Vagina (tissue), 2 donors: ENCODE data around the gene TTC17. TPM values are rescaled to one million over a fixed set of nuclear protein-coding genes. Genes with fewer than 3 reads are reported as not detected.

Experiments
- DNase-seq, 2 donors: peaks; one replicate each; pipeline ENCODE4 v3.0.0-alpha.2; 2017; ENCODE audit errors: extremely low spot score in 2 of 2
- H3K27ac ChIP-seq: fragments of 200-600 bp; sonication (generic); one replicate; pipeline ENCODE4 v1.5.1; 2019
- H3K27me3 ChIP-seq: fragments of 200-600 bp; sonication (generic); one replicate; pipeline ENCODE4 v1.5.1; 2019
- H3K36me3 ChIP-seq, 2 donors: fragments of 200-600 bp; sonication (generic); one replicate each; pipeline ENCODE4 v1.5.1; 2017 to 2019
- H3K4me1 ChIP-seq: fragments of 200-600 bp; sonication (generic); one replicate; pipeline ENCODE4 v1.5.1; 2019
- H3K4me3 ChIP-seq, 2 donors: fragments of 200-600 bp; sonication (generic); 1 replicate in 1 of 2; 2 replicates in 1 of 2; pipeline ENCODE4 v1.5.1; 2016 to 2019
- H3K9me3 ChIP-seq: fragments of 200-600 bp; sonication (generic); one replicate; pipeline ENCODE4 v1.5.1; 2019
- CTCF ChIP-seq, 3 experiments: fragments of 450-650 bp in 2 of 3; fragments of 200-600 bp in 1 of 3; sonication (generic) in 1 of 3; IDR thresholded peaks; one replicate each; pipeline ENCODE4 v1.5.1; 2017 to 2019; ENCODE audit warnings: antibody characterized with exemption in 3 of 3, mild to moderate bottlenecking in 2 of 3, moderate library complexity in 2 of 3
- POLR2A ChIP-seq, 2 donors: fragments of 450-650 bp; IDR thresholded peaks; one replicate each; pipeline ENCODE4 v1.6.1; 2017; ENCODE audit warnings: antibody characterized with exemption in 2 of 2, mild to moderate bottlenecking in 2 of 2, moderate library complexity in 2 of 2
- POLR2AphosphoS5 ChIP-seq, 2 donors: sonication (generic); formaldehyde crosslinking; IDR thresholded peaks; one replicate each; pipeline ENCODE4 v1.9.0; 2017; ENCODE audit warnings: antibody characterized with exemption in 2 of 2, mild to moderate bottlenecking in 2 of 2, low read depth in 1 of 2; ENCODE audit not compliant: insufficient read depth in 1 of 2
- intact Hi-C: fragments of 100-400 bp; cut with DNase I; formaldehyde crosslinking; loops from one replicate; pipeline ENCODE4 v1.15.1; 2023
- total RNA-seq: library from RNA; depleted of rRNA; stranded (reverse); fragments of >200 nt; gene quantifications from one replicate; pipeline ENCODE4 v1.2.3, GENCODE V29; 2016

TTC17 gene
- total RNA-seq, 1 donor from 2014 or later: 89.9 TPM

DNA sequence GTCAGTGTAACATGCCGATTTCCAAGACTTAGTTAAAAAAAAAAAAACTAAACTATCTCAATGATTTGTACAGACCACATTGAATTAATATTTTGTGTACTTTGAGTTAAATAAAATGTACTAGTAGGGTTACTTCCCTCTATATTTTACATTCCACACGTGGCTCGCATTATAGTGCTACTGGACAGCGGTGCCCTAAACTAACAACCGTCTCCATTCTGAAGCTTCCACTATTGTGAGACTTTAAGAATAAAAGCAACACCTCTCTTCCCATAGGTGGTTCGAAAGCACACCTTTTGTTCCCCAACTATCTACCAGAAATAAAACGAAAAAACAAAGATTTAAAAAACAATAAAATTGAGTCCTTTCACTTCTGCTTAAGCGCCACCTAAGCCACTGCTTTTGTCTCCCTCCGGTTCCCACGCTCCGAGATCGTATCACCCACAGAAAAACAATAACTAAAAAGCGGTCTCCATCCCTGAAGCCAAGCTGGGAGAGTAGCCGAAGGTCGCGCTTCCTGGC is 380 bp upstream of the TTC17 start:
- H3K9me3 ChIP-seq: no peaks in the 10 kb centered on the region
- H3K27ac ChIP-seq: peak overlapping the region; percentile 82
- no peaks in the 10 kb centered on the region for H3K27me3 ChIP-seq
- no peaks in the 10 kb centered on the region for H3K36me3 ChIP-seq
- TF ChIP-seq POLR2A (IDR thresholded peaks at IDR 0.05): no peak
- no peak for TF ChIP-seq CTCF (IDR thresholded peaks at IDR 0.05)
- TF ChIP-seq POLR2AphosphoS5 (IDR thresholded peaks at IDR 0.05; ENCODE audit: insufficient read depth in 1 of 2, low read depth in 1 of 2): no peak
- peak overlapping the region; percentile 87 for H3K4me3 ChIP-seq
- no peak for DNase-seq
- H3K4me1 ChIP-seq: peaks cover 31% of the 10 kb centered on the region
- intact Hi-C loops: loop anchor here (5.0 kb wide), 1 partner anchor 46 kb away; the partner anchor contains the start of gene API5

DNA sequence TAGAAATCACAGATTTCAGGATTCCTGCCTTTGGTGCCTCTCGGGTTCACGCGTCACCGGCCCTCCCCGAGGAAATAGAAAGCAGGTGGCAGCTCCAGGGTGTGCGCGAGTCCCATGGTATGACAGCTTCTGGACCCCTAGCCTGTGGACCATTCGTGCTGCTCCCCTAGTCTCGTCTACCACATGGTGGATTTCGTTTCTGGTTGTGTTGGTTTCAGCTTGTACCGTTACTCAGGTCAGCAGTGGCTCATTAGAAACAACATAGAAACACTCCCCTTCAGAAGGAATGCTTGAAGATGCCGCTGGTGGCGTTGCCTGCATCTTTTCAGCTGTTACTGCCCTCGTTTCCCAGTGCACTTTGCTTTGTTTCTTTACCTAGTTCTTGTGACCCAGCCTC is 700 bp downstream of the TTC17 start:
- no peak for DNase-seq
- Histone ChIP-seq H3K27ac (peak overlapping the region; percentile 82), H3K27me3 (no peaks in the 10 kb centered on the region), H3K9me3 (no peaks in the 10 kb centered on the region), H3K36me3 (no peaks in the 10 kb centered on the region), H3K4me3 (peak overlapping the region; percentile 87), H3K4me1 (peaks cover 31% of the 10 kb centered on the region)
- TF ChIP-seq POLR2AphosphoS5 (IDR thresholded peaks at IDR 0.05; ENCODE audit: insufficient read depth in 1 of 2, low read depth in 1 of 2) (no peak), POLR2A (IDR thresholded peaks at IDR 0.05) (no peak), CTCF (IDR thresholded peaks at IDR 0.05) (no peak)
- intact Hi-C loops: loop anchor here (5.0 kb wide), 1 partner anchor 47 kb away; the partner anchor contains the start of gene API5

- Histone ChIP-seq H3K36me3 (no peaks in the 10 kb centered on the region), H3K4me3 (no peak overlapping the region), H3K4me1 (peaks cover 31% of the 10 kb centered on the region), H3K27me3 (no peaks in the 10 kb centered on the region), H3K9me3 (no peaks in the 10 kb centered on the region), H3K27ac (no peak overlapping the region)
- TF ChIP-seq CTCF (IDR thresholded peaks at IDR 0.05) (no peak), POLR2AphosphoS5 (IDR thresholded peaks at IDR 0.05; ENCODE audit: insufficient read depth in 1 of 2, low read depth in 1 of 2) (no peak), POLR2A (IDR thresholded peaks at IDR 0.05) (no peak)
- intact Hi-C loops: no loop called here
- no peak for DNase-seq
These were observed 1.8 kb downstream of the TTC17 start for GRCh38 chr11:43360361-43361032.

- Histone ChIP-seq H3K27me3 (no peaks in the 10 kb centered on the region), H3K27ac (no peak overlapping the region), H3K9me3 (no peaks in the 10 kb centered on the region), H3K36me3 (no peaks in the 10 kb centered on the region), H3K4me1 (peaks cover 6% of the 10 kb centered on the region), H3K4me3 (no peak overlapping the region)
- TF ChIP-seq POLR2AphosphoS5 (IDR thresholded peaks at IDR 0.05; ENCODE audit: insufficient read depth in 1 of 2, low read depth in 1 of 2) (no peak), CTCF (IDR thresholded peaks at IDR 0.05) (no peak), POLR2A (IDR thresholded peaks at IDR 0.05) (no peak)
- intact Hi-C loops: no loop called here
- DNase-seq: no peak
These were observed 8.0 kb downstream of the TTC17 start for GRCh38 chr11:43366677-43367076.
